ENCODE data around the gene AGER. TPM values are rescaled to one million over a fixed set of nuclear protein-coding genes. Genes with fewer than 3 reads are reported as not detected.
"Not testable (repeated sequence)": the region's sequence is repeated elsewhere in the genome, so short reads cannot be mapped to it uniquely, and the experiment has no call there.

Gene AGER
- total RNA-seq, 1 donor from 2014 or later = 1.8 TPM

DNA sequence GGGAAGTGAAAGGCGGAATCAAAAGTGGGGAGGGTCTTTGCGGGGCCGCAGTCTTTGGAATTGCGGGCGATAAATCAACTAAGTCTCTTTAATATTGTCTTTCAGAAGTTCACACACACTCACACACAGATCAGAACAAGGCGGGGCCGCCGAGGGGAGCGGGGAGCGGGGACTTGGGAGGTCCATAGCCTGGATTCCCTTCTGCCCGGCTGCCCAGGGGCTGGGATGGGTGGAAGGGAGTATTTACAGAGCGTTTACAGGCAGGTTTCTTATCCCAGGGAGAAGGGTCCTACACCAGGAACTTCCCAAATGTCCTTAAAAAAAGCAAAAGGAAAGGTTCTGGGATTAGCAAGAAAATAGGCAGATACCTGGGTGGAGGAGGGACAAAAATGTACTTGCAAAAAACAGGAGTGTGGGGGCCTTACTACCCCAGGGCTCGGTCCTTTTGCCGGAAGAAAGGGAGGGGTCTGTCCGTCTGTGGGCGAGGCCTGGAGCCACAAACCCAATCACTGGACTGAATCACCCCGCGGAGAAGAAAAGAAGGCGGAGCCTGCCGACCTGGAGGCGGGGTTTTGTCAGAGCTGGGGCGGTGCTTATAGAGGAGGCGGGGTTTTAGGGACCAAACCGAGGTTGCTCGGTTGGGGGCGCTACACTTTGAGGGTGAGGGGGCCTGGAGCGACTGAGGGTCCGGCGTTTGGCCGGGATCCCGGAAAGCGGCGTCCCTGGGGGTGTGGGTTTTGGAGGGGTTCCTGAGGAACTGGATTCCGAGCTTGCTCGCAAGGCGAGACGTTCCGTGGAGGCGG lies 35.6 kb downstream of the AGER start:
- Histone ChIP-seq H3K4me3 (peak overlapping the region; percentile 52), H3K27ac (replicated peaks) (no peak overlapping the region), H3K36me3 (no peaks in the 10 kb centered on the region), H3K4me1 (peaks cover 16% of the 10 kb centered on the region), H3K27me3 (ENCODE audit: low read depth) (peaks cover 52% of the 10 kb centered on the region), H3K9me3 (replicated peaks) (no peaks in the 10 kb centered on the region)
- no peak for DNase-seq
- TF ChIP-seq, protein P1, sequence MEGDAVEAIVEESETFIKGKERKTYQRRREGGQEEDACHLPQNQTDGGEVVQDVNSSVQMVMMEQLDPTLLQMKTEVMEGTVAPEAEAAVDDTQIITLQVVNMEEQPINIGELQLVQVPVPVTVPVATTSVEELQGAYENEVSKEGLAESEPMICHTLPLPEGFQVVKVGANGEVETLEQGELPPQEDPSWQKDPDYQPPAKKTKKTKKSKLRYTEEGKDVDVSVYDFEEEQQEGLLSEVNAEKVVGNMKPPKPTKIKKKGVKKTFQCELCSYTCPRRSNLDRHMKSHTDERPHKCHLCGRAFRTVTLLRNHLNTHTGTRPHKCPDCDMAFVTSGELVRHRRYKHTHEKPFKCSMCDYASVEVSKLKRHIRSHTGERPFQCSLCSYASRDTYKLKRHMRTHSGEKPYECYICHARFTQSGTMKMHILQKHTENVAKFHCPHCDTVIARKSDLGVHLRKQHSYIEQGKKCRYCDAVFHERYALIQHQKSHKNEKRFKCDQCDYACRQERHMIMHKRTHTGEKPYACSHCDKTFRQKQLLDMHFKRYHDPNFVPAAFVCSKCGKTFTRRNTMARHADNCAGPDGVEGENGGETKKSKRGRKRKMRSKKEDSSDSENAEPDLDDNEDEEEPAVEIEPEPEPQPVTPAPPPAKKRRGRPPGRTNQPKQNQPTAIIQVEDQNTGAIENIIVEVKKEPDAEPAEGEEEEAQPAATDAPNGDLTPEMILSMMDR (IDR thresholded peaks at IDR 0.05; ENCODE audit: borderline replicate concordance) = no peak
- intact Hi-C loops (cut with micrococcal nuclease) = no loop called here

DNA sequence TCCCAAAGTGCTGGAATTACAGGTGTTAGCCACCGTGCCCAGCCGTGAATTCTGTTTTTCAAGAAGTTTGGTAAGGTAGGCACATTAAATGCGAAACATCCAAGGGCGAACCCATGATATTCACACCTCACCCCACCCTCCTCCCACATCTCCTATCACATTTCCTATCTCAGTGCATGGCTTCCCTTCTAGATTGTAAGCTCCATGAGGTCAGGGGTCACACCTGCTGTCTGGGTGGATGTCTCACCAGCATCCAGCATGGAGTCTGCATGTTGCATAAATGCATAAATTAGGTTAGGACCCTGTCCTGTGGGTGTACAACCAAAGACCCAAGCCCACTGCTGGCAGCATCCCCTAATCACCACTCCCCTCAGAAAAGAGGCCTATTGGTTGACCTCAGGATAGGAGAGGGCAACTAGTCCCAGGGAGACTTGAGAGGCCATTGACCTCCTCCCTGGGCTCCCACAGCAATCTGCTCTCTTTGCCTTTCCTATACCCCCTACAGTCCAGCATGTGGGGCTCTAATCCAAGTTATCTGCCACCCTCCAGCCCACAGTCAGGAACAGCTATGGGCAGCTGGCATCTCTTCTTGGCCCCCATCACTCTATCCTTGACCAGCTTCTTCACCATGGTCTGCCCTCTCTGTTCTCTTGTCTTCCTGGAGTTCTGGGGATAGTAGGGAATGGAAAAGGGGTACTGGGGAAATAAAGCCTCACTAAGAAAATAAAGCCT lies 36.5 kb downstream of the AGER start:
- intact Hi-C loops (cut with micrococcal nuclease) = no loop called here
- TF ChIP-seq, protein P1 (IDR thresholded peaks at IDR 0.05; ENCODE audit: borderline replicate concordance) = no peak
- DNase-seq = no peak
- Histone ChIP-seq H3K36me3 (no peaks in the 10 kb centered on the region), H3K9me3 (replicated peaks) (no peaks in the 10 kb centered on the region), H3K4me3 (no peak overlapping the region), H3K27me3 (ENCODE audit: low read depth) (peaks cover 52% of the 10 kb centered on the region), H3K4me1 (peaks cover 7% of the 10 kb centered on the region), H3K27ac (replicated peaks) (no peak overlapping the region)

DNA sequence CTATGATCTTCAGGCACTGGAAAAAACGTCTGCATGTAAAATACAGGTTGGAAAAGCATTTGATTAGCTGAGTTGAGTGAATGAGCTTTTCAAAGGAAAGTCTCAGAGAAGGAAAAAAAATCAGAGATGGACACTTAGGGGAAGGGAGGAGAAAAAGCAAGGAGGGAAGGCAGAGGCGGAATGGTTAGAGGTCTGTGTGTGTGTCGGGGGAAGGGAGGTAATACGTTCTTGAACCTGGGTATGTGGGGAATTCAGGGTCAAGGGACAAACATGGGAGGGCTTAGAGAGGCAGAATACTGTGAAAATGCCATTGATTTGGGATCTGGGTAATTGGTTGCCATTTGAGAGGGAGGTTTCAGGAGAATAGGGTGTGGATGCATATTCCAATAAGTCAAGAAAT lies 37.4 kb downstream of the AGER start:
- Histone ChIP-seq H3K36me3 (no peaks in the 10 kb centered on the region), H3K27me3 (ENCODE audit: low read depth) (peaks cover 49% of the 10 kb centered on the region), H3K4me1 (no peaks in the 10 kb centered on the region), H3K4me3 (no peak overlapping the region), H3K27ac (replicated peaks) (no peak overlapping the region), H3K9me3 (replicated peaks) (no peaks in the 10 kb centered on the region)
- TF ChIP-seq, protein P1 (IDR thresholded peaks at IDR 0.05; ENCODE audit: borderline replicate concordance) = no peak
- DNase-seq = no peak
- intact Hi-C loops (cut with micrococcal nuclease) = no loop called here

DNA sequence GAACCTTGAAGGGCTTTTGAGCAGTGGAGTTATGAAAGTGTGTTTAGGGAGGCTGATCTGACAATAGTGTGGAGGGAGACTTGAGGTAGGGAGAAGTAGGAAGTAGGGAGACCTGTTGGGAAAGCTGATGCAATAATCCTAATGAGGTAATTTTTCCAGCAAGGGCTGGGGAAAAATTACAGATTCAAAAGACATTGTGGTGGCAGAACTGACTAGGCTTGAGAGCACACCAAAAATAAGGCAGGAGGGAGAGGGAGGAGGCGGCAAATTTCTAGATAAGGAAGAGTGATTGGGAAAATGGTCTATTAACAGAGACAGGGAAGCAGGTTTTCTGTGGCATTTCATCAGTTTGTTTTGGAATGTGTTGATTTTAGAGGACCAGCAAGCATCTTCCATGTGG lies 37.8 kb downstream of the AGER start:
- intact Hi-C loops (cut with micrococcal nuclease) = no loop called here
- Histone ChIP-seq H3K4me1 (no peaks in the 10 kb centered on the region), H3K9me3 (replicated peaks) (no peaks in the 10 kb centered on the region), H3K4me3 (no peak overlapping the region), H3K27ac (replicated peaks) (no peak overlapping the region), H3K36me3 (no peaks in the 10 kb centered on the region), H3K27me3 (ENCODE audit: low read depth) (peaks cover 47% of the 10 kb centered on the region)
- TF ChIP-seq, protein P1 (IDR thresholded peaks at IDR 0.05; ENCODE audit: borderline replicate concordance) = no peak
- no peak for DNase-seq

DNA sequence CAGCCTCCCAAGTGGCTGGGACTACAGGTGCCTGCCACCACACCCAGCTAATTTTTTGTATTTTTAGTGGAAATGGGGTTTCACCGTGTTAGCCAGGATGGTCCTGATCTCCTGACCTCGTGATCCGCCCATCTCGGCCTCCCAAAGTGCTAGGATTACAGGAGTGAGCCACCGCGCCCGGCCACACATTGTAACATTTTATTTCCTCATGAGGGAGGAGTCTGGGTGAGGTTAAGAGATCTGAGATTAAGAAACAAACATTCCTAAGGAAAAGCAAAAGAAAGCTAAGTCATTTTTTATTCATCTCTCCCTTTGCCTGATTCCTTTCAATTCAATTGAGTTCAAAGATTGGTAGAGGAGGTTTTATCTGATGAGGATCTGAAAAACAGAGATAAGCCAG lies 39.8 kb downstream of the AGER start:
- H3K27me3 ChIP-seq (ENCODE audit: low read depth) = peaks cover 26% of the 10 kb centered on the region
- DNase-seq; H3K9me3 ChIP-seq (replicated peaks); H3K27ac ChIP-seq (replicated peaks); H3K4me3 ChIP-seq; intact Hi-C loops (cut with micrococcal nuclease); H3K4me1 ChIP-seq; H3K36me3 ChIP-seq: not testable (repeated sequence)

Data from left ventricle myocardium inferior (tissue), 1 donor.